GM21825 (cell line): Measurements from ENCODE around the gene KMT2E.
"Not testable (repeated sequence)": the region's sequence is repeated elsewhere in the genome, so short reads cannot be mapped to it uniquely, and the experiment has no call there.

Experiments used
- ATAC-seq: cut with Tn5 transposase; IDR thresholded peaks from one replicate; pipeline ENCODE4 v1.9.1; 2021; ENCODE audit warnings: mild to moderate bottlenecking, moderate library complexity; ENCODE audit not compliant: unreplicated experiment

The KMT2E gene

GRCh38 chr7:104983076-104983577, 30.9 kb upstream of the KMT2E start:
- no peak for ATAC-seq

GRCh38 chr7:104983578-104984539, 30.1 kb upstream of the KMT2E start:
- peak; percentile 85 for ATAC-seq

- ATAC-seq: no peak
These were observed 29.3 kb upstream of the KMT2E start for GRCh38 chr7:104984585-104985258.

GRCh38 chr7:104985259-104985617, 28.8 kb upstream of the KMT2E start:
- no peak for ATAC-seq

GRCh38 chr7:104986628-104987259, 27.3 kb upstream of the KMT2E start:
- no peak for ATAC-seq

- not testable (repeated sequence) for ATAC-seq
These were observed 26.6 kb upstream of the KMT2E start for GRCh38 chr7:104987403-104987802.

- no peak for ATAC-seq
These were observed 23.0 kb upstream of the KMT2E start for GRCh38 chr7:104990983-104991382.

GRCh38 chr7:104992306-104992705, 21.7 kb upstream of the KMT2E start:
- ATAC-seq: no peak

- ATAC-seq: no peak
These were observed 20.7 kb upstream of the KMT2E start for GRCh38 chr7:104993217-104993862.

- ATAC-seq: no peak
These were observed 15.8 kb upstream of the KMT2E start for GRCh38 chr7:104998040-104998752.

GRCh38 chr7:105000200-105000599, 13.8 kb upstream of the KMT2E start:
- ATAC-seq: no peak

- no peak for ATAC-seq
These were observed 13.1 kb upstream of the KMT2E start for GRCh38 chr7:105000927-105001336.

- no peak for ATAC-seq
These were observed 12.3 kb upstream of the KMT2E start for GRCh38 chr7:105001652-105002184.

- ATAC-seq: no peak
These were observed 10.7 kb upstream of the KMT2E start for GRCh38 chr7:105003275-105003674.

GRCh38 chr7:105003872-105004510, 10.0 kb upstream of the KMT2E start:
- ATAC-seq: no peak

- ATAC-seq: not testable (repeated sequence)
These were observed 9.0 kb upstream of the KMT2E start for GRCh38 chr7:105005006-105005405.

GRCh38 chr7:105005486-105005885, 8.5 kb upstream of the KMT2E start:
- ATAC-seq: not testable (repeated sequence)

- no peak for ATAC-seq
These were observed 7.5 kb upstream of the KMT2E start for GRCh38 chr7:105006367-105007136.

GRCh38 chr7:105007298-105007697, 6.7 kb upstream of the KMT2E start:
- no peak for ATAC-seq
